IPS-18c (cell line): ENCODE data around the gene PEX14.

Experiments
- H3K4me3 ChIP-seq: 2 replicates; pipeline ENCODE4 v1.7.0; 2013; ENCODE audit warnings: low read depth, mild to moderate bottlenecking, low read length, moderate library complexity; ENCODE audit not compliant: insufficient read depth
- H3K9me3 ChIP-seq: one replicate; pipeline ENCODE4 v1.6.1; 2013; ENCODE audit warnings: mild to moderate bottlenecking, low read length, moderate library complexity; ENCODE audit not compliant: control insufficient read depth, insufficient read depth

Gene PEX14

DNA sequence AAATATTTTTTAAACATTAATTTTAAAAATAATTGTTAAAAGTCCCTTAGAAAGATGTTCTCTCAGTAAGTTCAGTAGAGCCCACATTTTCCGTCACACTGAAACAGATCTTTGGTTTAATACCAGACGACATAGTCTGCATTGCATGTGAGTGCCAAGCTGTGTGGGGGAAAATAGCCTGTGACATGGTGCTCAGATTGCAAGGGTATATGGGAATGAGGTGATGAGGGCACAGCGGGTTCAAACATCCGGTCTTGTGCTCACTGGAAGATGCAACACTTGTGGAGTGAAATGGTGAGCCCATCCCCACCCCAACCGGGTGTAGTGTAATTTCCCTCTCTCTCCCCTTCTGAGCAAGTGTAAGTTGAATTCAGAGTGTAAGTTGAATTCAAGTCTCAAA lies 114.3 kb downstream of the PEX14 start:
- Histone ChIP-seq H3K4me3 (no peak overlapping the region), H3K9me3 (no peaks in the 10 kb centered on the region)

DNA sequence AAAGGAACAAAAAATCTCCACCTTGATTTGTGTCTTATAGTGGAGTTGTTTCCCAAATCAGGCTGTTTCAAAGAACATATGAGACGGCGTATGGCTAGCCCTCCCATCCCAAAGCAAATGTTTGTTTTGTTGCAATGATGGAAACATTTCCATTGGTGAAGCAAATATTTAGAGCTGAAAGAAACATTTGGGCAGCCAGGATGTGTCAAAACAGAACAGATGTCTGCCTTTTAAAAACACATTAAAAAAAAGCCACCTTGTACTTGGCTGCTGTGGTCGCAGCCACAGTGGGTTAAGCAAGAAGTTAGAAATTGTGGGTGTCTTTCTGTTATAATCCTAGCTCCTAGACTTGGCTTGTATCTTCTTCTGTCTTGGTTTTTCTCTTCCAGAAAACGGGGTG lies 116.3 kb downstream of the PEX14 start:
- H3K9me3 ChIP-seq, result no peaks in the 10 kb centered on the region
- no peak overlapping the region for H3K4me3 ChIP-seq

DNA sequence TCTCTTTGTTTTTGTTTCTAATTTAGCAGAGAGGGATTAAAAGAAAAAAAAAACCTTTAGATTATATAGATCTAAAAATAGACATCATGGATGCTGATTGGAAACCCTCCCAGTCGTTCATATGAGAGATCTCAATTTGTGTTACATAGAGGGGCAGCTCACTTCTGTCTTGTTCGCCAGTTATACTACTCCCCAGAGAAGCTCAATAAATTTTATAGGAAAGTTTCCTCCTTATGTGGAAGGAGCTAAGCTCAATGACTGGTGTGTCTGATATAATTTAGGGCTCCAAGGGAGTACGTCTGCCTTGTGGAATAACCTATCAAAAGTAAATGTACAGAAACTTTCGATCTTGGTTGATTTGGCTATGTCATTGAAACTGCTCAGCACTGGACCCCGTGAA lies 117.6 kb downstream of the PEX14 start:
- no peaks in the 10 kb centered on the region for H3K9me3 ChIP-seq
- no peak overlapping the region for H3K4me3 ChIP-seq

- Histone ChIP-seq H3K4me3 (no peak overlapping the region), H3K9me3 (no peaks in the 10 kb centered on the region)
Measured at GRCh38 chr1:10593750-10594149, 119.0 kb downstream of the PEX14 start.

GRCh38 chr1:10594595-10595223 lies 120.0 kb downstream of the PEX14 start:
- no peak overlapping the region for H3K4me3 ChIP-seq
- H3K9me3 ChIP-seq, result no peaks in the 10 kb centered on the region

GRCh38 chr1:10596780-10597179 lies 122.0 kb downstream of the PEX14 start:
- no peak overlapping the region for H3K4me3 ChIP-seq
- H3K9me3 ChIP-seq, result no peaks in the 10 kb centered on the region

DNA sequence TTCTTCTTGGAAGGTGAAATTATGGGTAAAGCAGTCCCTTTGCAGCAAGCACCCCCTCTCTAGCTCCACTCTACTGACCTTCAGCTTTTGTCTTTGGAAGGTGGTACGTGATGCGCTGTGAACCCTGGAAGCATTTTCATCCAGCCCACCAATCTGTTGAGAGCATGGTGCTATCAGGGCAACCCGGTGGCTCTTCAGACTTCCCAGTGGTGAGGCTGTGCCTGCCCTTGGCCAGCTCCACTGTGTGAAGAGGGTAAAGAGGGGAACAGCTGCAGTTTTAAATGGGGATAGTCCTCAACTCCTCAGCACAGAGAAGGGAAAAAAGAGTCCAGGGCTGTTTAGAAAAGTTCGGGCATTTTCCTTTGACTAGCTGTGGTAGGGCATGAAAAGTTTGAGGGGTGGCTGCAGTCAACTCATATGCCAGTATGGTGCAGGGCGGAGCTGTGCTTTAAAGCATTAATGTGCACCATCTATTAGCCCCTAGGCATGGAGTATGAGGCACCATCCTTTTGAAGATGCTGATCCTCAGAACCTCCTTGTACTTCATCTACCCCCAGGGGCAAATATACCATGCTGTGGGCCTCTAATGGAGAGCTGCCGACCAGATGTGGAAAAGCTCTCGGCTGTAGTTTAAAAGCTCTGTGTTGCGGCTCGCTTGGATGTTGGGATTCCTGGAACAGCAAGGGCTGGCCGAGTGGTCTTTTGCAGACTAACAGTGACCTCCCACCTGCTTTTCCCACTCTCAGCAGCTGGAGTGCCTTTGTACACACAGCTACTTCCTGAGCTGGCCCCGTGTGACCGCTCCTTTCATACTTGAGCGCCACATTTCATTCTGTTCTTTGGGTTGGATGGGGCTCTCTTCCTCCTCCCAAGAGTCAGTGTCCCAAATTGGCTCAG lies 123.0 kb downstream of the PEX14 start:
- H3K9me3 ChIP-seq, result no peaks in the 10 kb centered on the region
- H3K4me3 ChIP-seq, result no peak overlapping the region

- no peak overlapping the region for H3K4me3 ChIP-seq
- H3K9me3 ChIP-seq, result no peaks in the 10 kb centered on the region
Measured at GRCh38 chr1:10598389-10598702, 123.6 kb downstream of the PEX14 start.

GRCh38 chr1:10599194-10599861 lies 124.6 kb downstream of the PEX14 start:
- H3K4me3 ChIP-seq, result no peak overlapping the region

GRCh38 chr1:10601342-10602070 lies 126.8 kb downstream of the PEX14 start:
- Histone ChIP-seq H3K9me3 (no peaks in the 10 kb centered on the region), H3K4me3 (no peak overlapping the region)

More at GRCh38 chr1:10599194-10599861, 124.6 kb downstream of the PEX14 start:
- no peaks in the 10 kb centered on the region for H3K9me3 ChIP-seq

DNA sequence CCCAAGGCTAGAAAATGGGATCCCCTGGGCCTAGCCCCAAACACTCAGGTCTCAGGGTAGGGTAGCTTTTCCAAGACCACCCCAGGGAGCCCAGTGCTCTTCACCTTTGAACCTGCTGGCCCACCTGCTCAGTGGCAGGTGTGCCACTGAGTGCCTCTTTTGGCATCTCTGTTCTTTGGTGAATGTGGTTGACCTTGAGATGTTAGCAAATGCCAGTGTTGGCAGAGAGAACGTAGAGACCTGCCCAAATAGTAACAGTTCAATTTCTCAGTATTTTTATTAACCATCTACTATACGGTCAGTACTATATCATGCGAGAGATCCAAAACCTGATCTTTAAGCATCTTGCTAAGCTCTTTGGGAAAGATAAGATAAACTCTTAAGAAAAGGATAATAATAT lies 128.2 kb downstream of the PEX14 start:
- no peak overlapping the region for H3K4me3 ChIP-seq
- H3K9me3 ChIP-seq, result no peaks in the 10 kb centered on the region

GRCh38 chr1:10604966-10605365 lies 130.2 kb downstream of the PEX14 start:
- H3K4me3 ChIP-seq, result no peak overlapping the region
- no peaks in the 10 kb centered on the region for H3K9me3 ChIP-seq

GRCh38 chr1:10606064-10606463 lies 131.3 kb downstream of the PEX14 start:
- no peak overlapping the region for H3K4me3 ChIP-seq
- no peaks in the 10 kb centered on the region for H3K9me3 ChIP-seq

DNA sequence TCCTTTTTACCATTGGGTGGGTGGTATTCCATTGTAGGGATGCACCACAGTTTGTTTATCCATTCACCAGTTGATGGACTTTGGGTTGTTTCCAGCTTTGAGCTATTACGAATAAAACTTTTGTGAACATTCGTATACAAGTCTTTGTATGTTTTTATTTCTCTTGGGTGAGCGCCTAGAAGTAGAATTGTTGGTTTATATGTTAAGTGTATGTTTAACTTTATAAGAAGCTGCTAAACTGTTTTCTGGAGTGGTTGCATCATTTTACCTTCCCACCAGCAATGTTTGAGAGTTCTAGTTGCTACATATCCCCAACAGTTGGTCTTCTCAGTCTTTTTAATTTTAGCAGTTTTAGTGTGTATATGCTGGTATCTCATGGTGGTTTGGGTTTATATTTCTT lies 132.5 kb downstream of the PEX14 start:
- Histone ChIP-seq H3K4me3 (no peak overlapping the region), H3K9me3 (no peaks in the 10 kb centered on the region)

GRCh38 chr1:10608690-10609089 lies 133.9 kb downstream of the PEX14 start:
- H3K4me3 ChIP-seq, result no peak overlapping the region
- no peaks in the 10 kb centered on the region for H3K9me3 ChIP-seq

DNA sequence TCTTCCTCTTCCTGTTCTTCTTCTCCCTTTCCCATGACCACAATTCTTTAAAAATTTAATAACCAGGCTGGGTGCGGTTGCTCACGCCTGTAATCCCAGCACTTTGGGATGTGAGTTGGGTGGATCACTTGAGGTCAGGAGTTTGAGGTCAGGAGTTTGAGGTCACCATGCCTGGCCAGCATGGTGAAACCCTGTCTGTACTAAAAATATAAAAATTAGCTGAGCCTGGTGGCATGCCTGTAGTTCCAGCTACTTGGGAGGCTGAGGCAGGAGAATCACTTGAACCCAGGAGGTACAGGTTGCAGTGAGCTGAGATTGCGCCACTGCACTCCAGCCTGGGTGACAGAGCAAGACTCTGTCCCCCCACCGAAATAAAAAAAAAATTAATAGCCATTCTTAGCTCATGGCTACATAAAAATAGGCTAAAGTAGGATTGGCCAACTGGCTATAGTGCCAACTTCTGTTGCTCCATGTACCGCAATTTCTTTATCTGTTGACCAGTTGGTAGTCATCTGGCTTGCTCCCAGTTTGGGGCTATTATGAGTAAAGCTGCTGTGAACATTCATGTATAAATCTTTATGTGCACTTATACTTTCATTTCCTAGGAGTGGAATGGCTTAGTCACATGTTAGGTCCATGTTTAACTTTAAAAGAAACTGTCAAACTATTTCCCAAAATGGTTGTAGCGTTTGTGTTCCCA lies 136.3 kb downstream of the PEX14 start:
- no peaks in the 10 kb centered on the region for H3K9me3 ChIP-seq
- H3K4me3 ChIP-seq, result no peak overlapping the region
